ENCODE data around the gene ARHGEF17.

The ARHGEF17 gene

DNA sequence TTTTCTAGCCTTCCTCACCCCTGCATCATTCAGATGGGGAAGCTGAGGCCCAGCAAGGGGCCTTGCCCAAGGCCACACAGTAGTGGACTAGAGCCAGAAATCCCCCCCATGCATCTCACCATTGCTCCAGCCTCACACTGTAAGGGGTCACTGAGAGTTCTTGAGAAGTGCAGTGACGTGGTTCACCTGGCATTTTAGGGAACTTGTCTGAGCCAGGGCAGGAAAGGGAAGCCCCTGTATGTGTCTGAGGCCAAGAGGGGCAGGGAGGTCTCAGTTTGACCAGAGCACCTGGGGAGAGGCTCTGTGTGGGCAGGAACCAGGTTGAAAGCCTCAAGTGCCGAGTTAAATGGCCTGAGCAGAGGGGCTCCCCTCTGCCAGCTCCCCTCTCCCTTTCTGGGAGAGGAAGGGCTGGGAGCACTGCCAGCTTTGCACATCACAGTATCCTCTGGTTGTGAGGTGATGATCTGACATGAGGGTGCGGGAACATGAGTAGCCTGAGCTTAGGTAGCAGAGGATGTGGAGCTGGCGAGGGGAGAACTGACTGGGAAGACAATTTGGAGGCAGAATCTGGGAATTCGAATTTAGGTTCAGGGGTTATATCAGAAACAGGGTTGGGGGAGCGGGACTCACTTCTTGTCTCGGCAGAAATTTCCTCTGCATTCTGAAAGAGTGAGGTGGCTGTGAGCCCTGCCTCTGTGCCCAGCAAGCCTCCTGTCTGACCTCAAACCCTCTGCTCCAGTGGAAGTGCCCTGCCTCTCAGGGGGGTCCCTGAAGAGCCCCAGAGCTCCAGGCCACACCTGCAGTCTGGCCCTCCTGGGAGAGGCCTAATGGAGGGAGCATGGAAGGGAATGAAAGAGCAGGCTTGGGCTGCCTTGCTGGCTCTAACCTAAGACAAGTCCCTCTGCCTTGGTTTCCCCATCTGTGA lies 14.6 kb downstream of the ARHGEF17 start:
- intact Hi-C loops (cut with DNase I) = no loop called here
- no peak for DNase-seq

GRCh38 chr11:73323464-73323863 lies 15.4 kb downstream of the ARHGEF17 start:
- DNase-seq = peak in 22 of 42 donors; percentile 32 to 74 (median 48)

DNA sequence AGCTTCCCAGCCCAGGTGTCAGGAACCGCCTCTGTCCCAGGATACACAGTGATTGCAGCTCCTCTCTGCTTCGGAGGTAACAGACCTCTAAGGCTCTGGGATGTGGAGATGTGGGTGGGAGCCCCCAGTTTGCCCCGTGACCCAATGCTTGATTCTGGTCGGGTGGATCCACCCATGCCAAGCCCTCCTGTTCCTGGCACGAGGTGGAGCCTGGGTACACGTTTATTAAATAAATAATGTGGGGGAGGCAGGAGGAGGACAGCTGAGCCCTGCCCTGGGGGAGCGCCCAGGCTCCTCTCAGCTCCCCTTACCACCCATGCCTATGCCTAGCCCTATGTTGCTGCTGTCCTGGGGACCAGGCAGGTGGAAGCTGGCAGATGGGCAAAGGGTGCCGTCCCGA lies 16.0 kb downstream of the ARHGEF17 start:
- no peak for DNase-seq
- intact Hi-C loops (cut with DNase I) = no loop called here

More at GRCh38 chr11:73323464-73323863, 15.4 kb downstream of the ARHGEF17 start:
- intact Hi-C loops (cut with DNase I) = no loop called here

DNA sequence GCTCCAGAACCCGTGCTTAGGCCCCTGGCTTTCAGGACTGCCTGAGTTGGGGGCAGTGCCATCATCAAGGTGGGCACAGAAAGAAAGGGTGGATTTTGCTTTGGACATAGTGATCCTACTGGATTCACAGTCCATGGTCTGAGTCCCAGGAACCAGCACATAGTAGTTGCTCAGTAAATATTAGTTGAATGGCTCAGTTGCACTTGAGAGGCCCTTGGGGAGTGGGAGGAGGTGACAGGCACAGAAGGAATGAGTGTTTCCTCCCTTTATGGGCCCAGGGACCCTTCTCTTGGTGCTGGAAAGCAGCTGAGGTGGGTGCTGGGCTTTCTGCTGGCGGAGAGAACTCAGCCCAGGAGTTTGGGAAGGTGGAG lies 16.6 kb downstream of the ARHGEF17 start:
- DNase-seq = no peak
- intact Hi-C loops (cut with DNase I) = no loop called here

- peak in 1 of 42 donors; percentile 37 for DNase-seq
- intact Hi-C loops (cut with DNase I) = no loop called here
Observed at GRCh38 chr11:73325036-73325981, 17.2 kb downstream of the ARHGEF17 start.

- DNase-seq = no peak
Observed at GRCh38 chr11:73326929-73327811, 19.1 kb downstream of the ARHGEF17 start.

GRCh38 chr11:73327812-73328364 lies 19.8 kb downstream of the ARHGEF17 start:
- intact Hi-C loops (cut with DNase I) = no loop called here
- DNase-seq = no peak

More at GRCh38 chr11:73326929-73327811, 19.1 kb downstream of the ARHGEF17 start:
- intact Hi-C loops (cut with DNase I) = no loop called here

- DNase-seq = no peak
- intact Hi-C loops (cut with DNase I) = no loop called here
Observed at GRCh38 chr11:73330569-73331093, 22.6 kb downstream of the ARHGEF17 start.

- intact Hi-C loops (cut with DNase I) = no loop called here
- DNase-seq = no peak
Observed at GRCh38 chr11:73331138-73331916, 23.3 kb downstream of the ARHGEF17 start.

DNA sequence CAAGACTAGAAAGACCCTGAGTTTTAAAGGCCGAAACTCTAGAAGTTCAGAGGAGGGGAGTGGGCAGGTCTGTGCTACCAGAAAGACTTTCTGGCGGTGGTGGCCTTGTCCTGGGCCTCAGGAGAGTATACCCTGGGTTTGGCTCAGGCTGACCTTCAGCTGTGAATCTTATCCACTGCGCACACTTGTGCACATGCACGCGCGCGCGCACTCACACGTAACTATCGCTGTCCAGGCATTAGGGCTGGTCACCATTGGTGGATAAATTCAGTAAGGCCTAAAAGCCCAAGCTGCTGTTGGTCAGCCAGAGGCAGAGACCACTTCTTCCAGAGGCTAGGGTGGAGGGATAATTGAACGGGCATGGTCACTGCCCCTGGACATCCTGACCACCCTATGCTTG lies 25.1 kb downstream of the ARHGEF17 start:
- intact Hi-C loops (cut with DNase I) = no loop called here
- DNase-seq = no peak

GRCh38 chr11:73333640-73334383 lies 25.7 kb downstream of the ARHGEF17 start:
- intact Hi-C loops (cut with DNase I) = no loop called here

DNA sequence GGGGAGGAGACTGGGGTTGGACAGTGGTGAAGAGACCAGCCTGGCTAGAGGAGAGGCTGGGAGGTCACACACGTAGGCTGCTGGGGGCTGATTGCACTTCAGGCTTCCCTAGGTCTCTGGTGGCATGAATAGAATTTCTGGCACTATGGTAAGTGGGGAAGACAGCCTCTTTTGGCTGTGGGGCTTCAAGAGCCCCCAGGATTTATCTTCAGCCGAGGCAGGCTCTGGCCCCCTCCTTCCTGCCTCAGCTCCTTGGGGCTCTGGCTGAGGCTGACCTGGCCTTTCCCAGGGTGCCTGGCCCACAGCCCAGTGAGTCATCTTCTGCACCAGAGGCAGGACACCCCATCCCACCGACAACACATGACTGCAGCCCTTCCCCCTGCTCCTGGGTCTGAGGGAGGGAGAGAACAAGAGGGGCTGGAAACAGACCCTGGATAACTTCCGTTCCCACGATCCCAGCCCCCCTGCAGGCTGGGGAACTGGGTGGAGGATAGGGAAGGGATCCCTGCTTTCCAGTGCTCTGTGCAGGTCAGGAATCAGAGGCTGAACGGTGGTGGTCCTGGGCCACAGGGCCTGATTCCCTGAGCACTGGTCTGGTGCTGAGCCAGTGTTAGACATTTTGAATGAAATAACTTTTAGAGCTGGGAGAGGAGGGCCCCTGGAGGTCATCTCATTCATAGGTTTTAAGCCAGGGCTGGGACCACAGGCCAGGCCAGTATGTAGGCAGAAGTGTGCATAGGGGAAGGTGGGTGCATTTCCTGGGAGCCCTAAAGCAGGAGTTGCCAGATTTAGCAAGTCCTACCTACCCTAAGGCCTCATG lies 26.5 kb downstream of the ARHGEF17 start:
- intact Hi-C loops (cut with DNase I) = loop anchor here (1.0 kb wide), 1 partner anchor 28 kb away; no protein-coding TSS in a partner anchor
- DNase-seq = peak in 4 of 42 donors; percentile 51 to 69 (median 64)

More at GRCh38 chr11:73333640-73334383, 25.7 kb downstream of the ARHGEF17 start:
- no peak for DNase-seq

DNA sequence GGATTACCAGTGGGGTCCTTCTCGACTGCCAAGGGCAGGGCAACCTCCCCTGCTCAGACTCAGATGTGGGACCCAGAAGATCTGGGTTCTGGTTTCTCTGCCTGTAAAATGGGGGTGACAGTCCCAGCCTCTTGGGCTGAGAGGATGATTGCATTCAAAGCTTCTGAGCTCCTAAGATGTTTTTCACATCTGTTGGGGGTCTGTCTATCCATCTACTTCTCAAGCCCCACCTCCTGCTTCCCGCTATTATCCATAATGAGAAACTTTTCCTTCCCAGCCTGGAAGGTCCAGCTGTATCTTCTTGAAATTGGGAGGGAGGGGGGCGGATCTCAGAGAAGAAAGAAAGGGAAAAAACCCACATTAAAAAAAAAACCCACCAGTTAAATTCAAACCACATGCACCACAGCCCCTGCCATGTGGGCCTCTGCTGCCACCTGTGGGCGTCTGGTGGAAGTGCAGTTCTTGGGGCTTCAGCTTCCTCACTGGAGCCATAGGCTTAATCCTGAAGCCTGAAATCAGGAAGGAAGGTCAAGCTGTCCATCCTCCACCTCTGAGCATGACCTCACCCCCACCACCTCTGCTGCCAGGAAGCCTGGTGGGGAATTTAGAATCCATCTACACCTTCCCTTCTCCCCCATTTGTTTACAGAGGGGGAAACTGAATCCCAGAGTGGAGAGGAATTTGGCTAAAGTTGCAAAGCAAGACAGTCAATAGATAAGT lies 27.3 kb downstream of the ARHGEF17 start:
- peak in 41 of 42 donors; percentile 78 to 96 (median 89) for DNase-seq
- intact Hi-C loops (cut with DNase I) = loop anchor here (1.0 kb wide), 1 partner anchor 29 kb away; no protein-coding TSS in a partner anchor

DNA sequence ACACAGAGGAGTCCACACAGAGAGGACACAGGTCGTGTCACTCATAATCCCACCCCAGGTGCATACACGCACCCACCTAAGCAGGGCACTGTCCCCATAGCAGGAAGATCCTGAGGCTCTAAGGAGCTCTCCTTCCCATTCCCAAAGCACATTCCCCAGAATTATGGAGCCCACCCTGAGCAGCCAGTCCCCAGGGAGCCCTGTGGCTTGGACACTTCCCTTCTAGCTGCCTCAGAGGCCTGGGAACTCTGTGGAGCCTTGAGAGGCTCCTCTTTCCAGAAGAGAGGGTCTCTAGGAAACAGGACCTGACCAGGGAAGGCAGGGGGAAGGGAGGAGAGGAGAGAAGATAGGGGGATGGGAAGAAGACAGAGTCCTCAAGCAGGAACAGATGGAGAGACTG lies 29.8 kb downstream of the ARHGEF17 start:
- no peak for DNase-seq
- intact Hi-C loops (cut with DNase I) = no loop called here

DNA sequence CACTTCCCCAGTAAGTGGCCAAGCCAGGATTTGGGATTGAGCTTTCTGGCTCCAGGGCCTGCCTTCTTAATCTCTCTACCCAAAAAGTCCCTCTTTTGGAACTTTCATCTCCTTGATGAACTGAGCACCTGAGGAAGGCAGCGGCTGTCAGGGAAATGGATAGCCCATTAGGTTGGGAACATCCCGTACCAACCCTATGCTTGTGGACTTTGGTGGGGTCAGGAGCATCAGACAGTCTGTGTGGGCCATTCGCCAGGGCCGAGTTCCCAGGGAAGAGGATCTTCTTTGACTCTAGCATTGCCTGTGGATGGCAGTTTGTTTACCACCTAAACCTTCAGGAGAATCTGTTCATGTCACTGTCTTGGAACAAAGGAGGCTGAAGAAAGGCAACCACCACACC lies 30.2 kb downstream of the ARHGEF17 start:
- intact Hi-C loops (cut with DNase I) = no loop called here

More for the DNA sequence above, 30.2 kb downstream of the ARHGEF17 start:
- no peak for DNase-seq
